Epithelial cell of esophagus (primary cell): ENCODE results near the gene PRDM15.
A peak's percentile ranks its signal among the peaks of the same experiment; 100 is the strongest.

ENCODE experiments used
- DNase-seq: peaks from one replicate; pipeline ENCODE4 v3.0.0; 2010; ENCODE audit warnings: low read depth
- H3K4me3 ChIP-seq: 2 replicates; pipeline ENCODE4 v1.5.1; 2011; ENCODE audit warnings: mild to moderate bottlenecking, low read length, control low read depth
- TF ChIP-seq, protein P1 (sequence below): IDR thresholded peaks from 2 replicates; pipeline ENCODE4 v1.5.1; 2011; ENCODE audit warnings: low read depth, mild to moderate bottlenecking, low read length, control low read depth, inconsistent platforms; ENCODE audit not compliant: insufficient read depth; ENCODE audit errors: missing control alignments

Gene PRDM15

DNA sequence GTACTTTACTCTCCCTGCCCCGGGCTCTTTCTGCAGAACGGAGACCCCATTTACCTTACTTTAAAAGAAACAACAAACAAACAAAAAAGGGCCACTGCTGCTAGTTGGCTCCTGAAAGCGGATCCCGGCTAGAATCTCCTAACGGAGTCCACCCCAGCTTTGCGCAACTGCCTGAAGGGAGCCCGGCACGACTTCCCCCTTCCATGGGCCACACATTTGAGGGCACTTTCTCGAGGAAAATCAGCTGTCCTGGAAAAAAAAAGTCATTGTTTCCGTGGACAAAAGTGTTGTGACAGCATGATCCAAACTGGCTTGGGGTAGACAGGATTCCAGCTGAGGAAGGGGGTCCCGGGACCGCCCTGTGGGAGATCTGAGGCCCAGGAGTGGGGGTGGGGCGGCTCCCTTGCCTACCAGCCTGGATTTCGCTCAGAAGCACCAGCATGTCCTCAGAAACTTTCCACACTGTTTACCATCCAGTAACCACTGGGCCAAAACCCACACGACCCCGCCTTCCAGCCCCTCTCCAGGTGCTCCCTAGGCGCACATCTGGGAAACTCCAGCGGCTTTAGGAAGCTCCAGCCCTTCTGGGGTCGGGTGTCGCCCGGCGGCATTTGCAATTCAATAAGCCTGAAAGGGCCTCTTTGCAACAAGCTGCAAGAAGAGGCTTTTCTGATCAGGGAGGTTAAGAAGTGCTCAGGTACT, 117.1 kb downstream of the PRDM15 start:
- peak overlapping the region; percentile 89 for H3K4me3 ChIP-seq
- TF ChIP-seq, protein P1, sequence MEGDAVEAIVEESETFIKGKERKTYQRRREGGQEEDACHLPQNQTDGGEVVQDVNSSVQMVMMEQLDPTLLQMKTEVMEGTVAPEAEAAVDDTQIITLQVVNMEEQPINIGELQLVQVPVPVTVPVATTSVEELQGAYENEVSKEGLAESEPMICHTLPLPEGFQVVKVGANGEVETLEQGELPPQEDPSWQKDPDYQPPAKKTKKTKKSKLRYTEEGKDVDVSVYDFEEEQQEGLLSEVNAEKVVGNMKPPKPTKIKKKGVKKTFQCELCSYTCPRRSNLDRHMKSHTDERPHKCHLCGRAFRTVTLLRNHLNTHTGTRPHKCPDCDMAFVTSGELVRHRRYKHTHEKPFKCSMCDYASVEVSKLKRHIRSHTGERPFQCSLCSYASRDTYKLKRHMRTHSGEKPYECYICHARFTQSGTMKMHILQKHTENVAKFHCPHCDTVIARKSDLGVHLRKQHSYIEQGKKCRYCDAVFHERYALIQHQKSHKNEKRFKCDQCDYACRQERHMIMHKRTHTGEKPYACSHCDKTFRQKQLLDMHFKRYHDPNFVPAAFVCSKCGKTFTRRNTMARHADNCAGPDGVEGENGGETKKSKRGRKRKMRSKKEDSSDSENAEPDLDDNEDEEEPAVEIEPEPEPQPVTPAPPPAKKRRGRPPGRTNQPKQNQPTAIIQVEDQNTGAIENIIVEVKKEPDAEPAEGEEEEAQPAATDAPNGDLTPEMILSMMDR: no peak
- peak; percentile 35 for DNase-seq

DNA sequence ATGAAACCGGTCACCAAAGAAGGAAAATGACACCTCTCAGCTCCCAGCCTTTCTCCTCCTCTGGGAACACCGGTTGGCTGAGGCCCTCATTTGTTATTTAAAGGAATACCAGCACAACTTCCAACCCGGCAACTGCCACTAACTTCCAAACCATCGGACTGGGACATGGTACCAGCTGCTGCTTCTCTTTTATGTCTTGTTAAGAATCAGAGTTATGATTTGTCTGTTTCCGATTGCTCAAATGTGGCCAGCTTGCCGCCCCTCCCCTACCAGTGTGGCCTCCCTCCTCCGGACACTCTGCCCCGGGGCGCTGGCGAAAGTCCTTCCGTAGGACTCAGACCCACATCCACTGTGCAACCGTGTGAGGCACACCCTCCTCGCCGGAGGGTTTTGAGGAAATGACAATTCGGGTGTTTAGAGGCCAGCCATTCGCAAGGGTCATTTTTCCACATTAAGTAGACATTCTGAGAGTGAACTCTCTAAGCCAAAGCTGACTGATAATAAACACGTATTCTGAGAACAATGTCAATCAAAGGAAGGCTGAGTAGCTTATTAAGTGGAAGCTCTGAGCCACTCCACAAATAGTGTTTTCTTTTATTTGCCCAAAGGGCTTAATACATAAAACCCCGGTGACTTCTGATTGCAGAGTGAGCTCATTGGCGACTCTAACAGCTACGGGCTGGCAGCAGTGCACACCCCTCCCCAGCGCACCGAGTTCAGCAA, 117.8 kb downstream of the PRDM15 start:
- peak overlapping the region; percentile 89 for H3K4me3 ChIP-seq
- DNase-seq: peak; percentile 57
- TF ChIP-seq, protein P1: no peak

DNA sequence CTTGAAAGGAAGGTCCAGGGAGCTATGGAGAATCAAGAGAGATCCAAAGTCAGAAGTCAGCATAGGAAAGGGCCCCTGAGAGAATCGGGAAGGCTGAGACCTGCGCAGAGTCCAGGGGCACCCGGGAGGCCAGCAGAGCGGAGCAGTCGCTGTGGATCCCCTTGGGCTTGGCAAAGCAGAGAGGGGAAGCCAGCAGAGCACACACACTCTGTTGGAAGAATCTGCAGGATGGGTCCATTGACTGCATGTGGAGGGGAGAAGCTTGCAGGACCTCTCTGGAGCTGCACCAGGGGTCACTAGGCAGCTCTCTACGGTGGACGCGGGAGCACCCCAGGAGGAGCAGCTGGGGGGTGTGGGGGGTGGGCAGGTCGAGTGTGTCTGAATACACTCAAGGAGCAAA, 118.7 kb downstream of the PRDM15 start:
- DNase-seq: no peak
- TF ChIP-seq, protein P1: no peak
- H3K4me3 ChIP-seq: no peak overlapping the region

DNA sequence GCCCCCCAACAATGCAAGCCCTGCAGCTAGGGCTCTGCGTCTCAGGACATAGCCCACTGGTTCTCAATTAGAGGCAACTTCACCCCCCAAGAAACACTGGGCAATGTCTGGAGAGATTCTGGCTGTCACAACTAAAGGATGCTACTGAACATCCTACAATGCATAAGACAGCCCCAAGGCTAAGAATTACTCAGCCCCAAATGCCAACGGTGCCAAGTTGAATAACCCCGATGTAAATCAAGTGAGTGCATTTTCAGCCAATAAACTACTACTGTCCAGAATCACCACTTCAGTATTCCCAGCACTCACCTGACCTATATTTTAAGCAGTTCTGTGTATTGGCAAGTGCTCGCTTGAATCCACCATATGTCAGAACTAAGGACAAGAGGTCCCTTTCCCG, 119.2 kb downstream of the PRDM15 start:
- TF ChIP-seq, protein P1: no peak
- H3K4me3 ChIP-seq: no peak overlapping the region
- DNase-seq: no peak

DNA sequence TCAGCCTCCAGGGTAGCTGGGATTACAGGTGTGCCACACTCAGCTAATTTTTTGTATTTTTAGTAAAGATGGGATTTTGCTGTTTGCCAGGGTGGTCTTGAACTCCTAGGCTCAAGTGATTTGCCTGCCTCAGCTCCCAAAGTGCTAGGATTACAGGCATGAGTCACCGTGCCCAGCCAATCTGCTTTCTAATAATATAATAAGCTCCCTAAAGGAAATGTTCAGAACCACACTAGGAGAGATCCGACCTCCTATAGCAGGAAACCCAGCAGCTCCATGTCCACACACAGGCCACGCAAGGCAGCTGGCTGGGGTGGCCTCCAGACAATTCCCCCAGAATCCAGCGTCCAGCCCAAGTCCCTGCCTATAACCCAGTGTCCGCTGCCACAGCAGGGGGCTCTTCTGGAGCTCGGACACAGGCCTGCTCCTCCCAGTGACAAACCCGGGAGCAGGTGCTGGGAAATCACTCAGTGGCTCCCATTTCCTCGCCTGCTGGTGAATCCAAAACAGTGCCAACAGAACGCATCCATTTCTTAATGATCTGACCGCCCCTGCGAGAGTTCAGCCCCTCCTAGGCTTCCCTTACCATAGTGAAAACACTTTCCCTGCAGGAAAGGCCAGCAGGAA, 119.8 kb downstream of the PRDM15 start:
- H3K4me3 ChIP-seq: no peak overlapping the region
- peak; percentile 35 for DNase-seq
- TF ChIP-seq, protein P1: no peak

DNA sequence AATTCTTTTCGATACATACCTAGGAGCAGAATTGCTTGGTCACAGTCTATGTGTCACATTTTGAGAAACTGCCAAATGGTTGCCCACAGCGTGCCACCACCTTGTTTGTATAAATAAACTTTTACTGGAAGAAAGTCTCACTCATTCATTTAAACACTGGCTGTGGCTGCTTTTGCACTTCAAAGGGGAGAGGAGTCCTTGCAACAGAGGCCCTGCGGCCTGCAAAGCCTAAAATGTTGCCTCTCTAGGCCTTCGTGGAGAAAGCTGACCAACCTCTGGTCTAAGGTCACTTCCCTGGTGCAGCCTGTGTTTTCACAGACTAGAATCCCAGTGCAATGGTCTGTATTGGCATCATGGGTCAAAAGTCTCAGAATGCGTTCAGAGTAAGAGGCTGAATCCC, 120.6 kb downstream of the PRDM15 start:
- no peak for DNase-seq
- no peak overlapping the region for H3K4me3 ChIP-seq
- TF ChIP-seq, protein P1: no peak
